OCI-LY1 (cell line): Measurements from ENCODE around the gene FAM234B.

Experiments
- CTCF ChIP-seq: fragments of 200-600 bp; sonication (generic), shearing (Covaris generic); IDR thresholded peaks from 2 replicates; pipeline ENCODE4 v1.5.1; 2017; ENCODE audit warnings: mild to moderate bottlenecking, antibody characterized with exemption, low read length, moderate library complexity, mixed read lengths
- EZH2 ChIP-seq: fragments of 200-600 bp; sonication (generic), shearing (Covaris generic); IDR thresholded peaks from 2 replicates; pipeline ENCODE4 v1.8.0; 2017; ENCODE audit warnings: borderline replicate concordance, mixed run types, mild to moderate bottlenecking, antibody characterized with exemption, low read length, moderate library complexity, mixed read lengths

DNA sequence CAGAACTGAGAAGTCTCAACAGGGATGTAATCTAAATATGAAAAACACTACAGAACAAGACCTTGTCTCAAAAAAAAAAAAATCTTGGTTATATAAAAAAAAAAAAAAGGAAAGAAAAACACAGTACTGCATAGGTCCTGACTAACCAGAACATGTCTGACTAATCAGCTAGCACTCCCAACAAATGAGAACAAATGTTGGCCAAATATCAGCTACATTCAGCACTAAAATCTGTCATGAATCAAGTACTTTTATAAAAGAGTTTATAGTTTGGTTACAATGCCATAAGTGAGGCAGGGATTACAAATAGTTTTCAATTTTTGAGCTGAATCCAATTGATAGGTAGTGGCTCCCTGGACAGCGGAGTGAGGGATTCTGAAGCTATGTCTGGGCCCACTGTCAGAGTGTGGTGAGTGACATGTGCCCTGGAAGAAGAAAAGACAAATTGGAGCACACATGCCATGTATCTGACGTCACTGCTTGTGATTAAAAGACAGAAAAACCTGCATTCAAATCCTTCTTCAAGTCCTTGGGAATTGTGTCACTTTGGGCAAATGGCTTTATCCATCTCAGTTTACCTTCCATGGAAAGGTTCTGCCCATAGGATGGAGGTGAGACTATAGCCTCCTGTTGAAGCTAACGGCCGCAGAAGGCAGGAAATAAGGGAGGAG, 5.6 kb upstream of the FAM234B start:
- no peak for TF ChIP-seq CTCF
- no peak for TF ChIP-seq EZH2
